H4 (cell line): ENCODE data around the gene OR52M1. TPM values are rescaled to one million over a fixed set of nuclear protein-coding genes. Genes with fewer than 3 reads are reported as not detected.

ENCODE experiments used
- DNase-seq: peaks from one replicate; pipeline ENCODE4 v3.0.0-alpha.2; 2015; ENCODE audit warnings: low spot score
- total RNA-seq: library from RNA; depleted of rRNA; stranded (reverse); fragments of >200 nt; shearing (Covaris generic); gene quantifications from 2 replicates; pipeline ENCODE4 v1.2.3, GENCODE V29; 2014; rRNA removed

The OR52M1 gene
- total RNA-seq, 1 experiment from 2014 or later = not detected

GRCh38 chr11:4565371-4565770 lies 20.4 kb downstream of the OR52M1 start:
- no peak for DNase-seq

- no peak for DNase-seq
These were observed 24.1 kb downstream of the OR52M1 start for GRCh38 chr11:4569075-4569474.

- DNase-seq = no peak
These were observed 31.9 kb downstream of the OR52M1 start for GRCh38 chr11:4576880-4577279.

- DNase-seq = no peak
These were observed 32.8 kb downstream of the OR52M1 start for GRCh38 chr11:4577761-4578160.

- DNase-seq = no peak
These were observed 33.6 kb downstream of the OR52M1 start for GRCh38 chr11:4578624-4579023.

GRCh38 chr11:4580124-4580523 lies 35.1 kb downstream of the OR52M1 start:
- DNase-seq = no peak

GRCh38 chr11:4581443-4581842 lies 36.5 kb downstream of the OR52M1 start, which contains the start of gene OR52I2:
Gene OR52I2 (plus strand): TSS chr11:4581743.
- no peak for DNase-seq

GRCh38 chr11:4589017-4589416 lies 44.0 kb downstream of the OR52M1 start:
- no peak for DNase-seq

- no peak for DNase-seq
These were observed 48.7 kb downstream of the OR52M1 start, which contains the start of gene OR52I1 for GRCh38 chr11:4593739-4594138. Gene OR52I1 (plus strand): TSS chr11:4594039. CDS start chr11:4594039, 0 bp downstream.

Other genes starting within 250 kb of the OR52M1 start
- gene OR52B4, start 176.8 kb upstream of the OR52M1 start, total RNA-seq = not detected in 2 replicates
- gene TRIM21, start 151.5 kb upstream of the OR52M1 start, total RNA-seq = 34.9 and 40.5 TPM in 2 replicates
- not detected in 2 replicates for gene OR52K2, start 95.9 kb upstream of the OR52M1 start, total RNA-seq
- not detected in 2 replicates for gene OR52K1, start 62.5 kb upstream of the OR52M1 start, total RNA-seq
- gene OR52I2, start 36.6 kb downstream of the OR52M1 start, total RNA-seq = not detected in 2 replicates
- gene OR52I1, start 48.8 kb downstream of the OR52M1 start, total RNA-seq = not detected in 2 replicates
- gene TRIM68, start 63.0 kb downstream of the OR52M1 start, total RNA-seq = 16.6 and 25.6 TPM in 2 replicates
- gene OR51D1, start 92.3 kb downstream of the OR52M1 start, total RNA-seq = not detected in 2 replicates
- gene OR51E1, start 98.8 kb downstream of the OR52M1 start, total RNA-seq = not detected in 2 replicates
- 0.37 and 1.2 TPM in 2 replicates for gene OR51E2, start 152.7 kb downstream of the OR52M1 start, total RNA-seq
- gene MMP26, start 159.6 kb downstream of the OR52M1 start, total RNA-seq = not detected in 2 replicates
- gene OR51F1, start 224.7 kb downstream of the OR52M1 start, total RNA-seq = not detected in 2 replicates